Bronchial epithelial cell (primary cell): ENCODE data around the gene TFDP1. TPM values are rescaled to one million over a fixed set of nuclear protein-coding genes. Genes with fewer than 3 reads are reported as not detected.
A peak's percentile ranks its signal among the peaks of the same experiment; 100 is the strongest.

Experiments
- DNase-seq: peaks from one replicate; pipeline ENCODE4 v3.0.0-alpha.2; 2010; ENCODE audit warnings: low read depth
- FAIRE-seq: peaks from 2 replicates; lab custom pipeline; 2011; peaks lifted over from hg19 to GRCh38; lab: Jason Lieb, UNC
- H3K27me3 ChIP-seq: 2 replicates; pipeline ENCODE4 v1.5.1; 2011; ENCODE audit warnings: low read length; ENCODE audit not compliant: control insufficient read depth, insufficient read depth
- H3K36me3 ChIP-seq: 2 replicates; pipeline ENCODE4 v1.5.1; 2011; ENCODE audit warnings: low read length; ENCODE audit not compliant: control insufficient read depth, insufficient read depth
- H3K4me3 ChIP-seq: 2 replicates; pipeline ENCODE4 v1.5.1; 2011; ENCODE audit warnings: mild to moderate bottlenecking, low read depth, low read length, control low read depth
- CTCF ChIP-seq: IDR thresholded peaks from 2 replicates; pipeline ENCODE4 v1.5.1; 2011; ENCODE audit warnings: mild to moderate bottlenecking, moderate library complexity, low read length, control low read depth, inconsistent platforms; ENCODE audit not compliant: insufficient read depth, severe bottlenecking
- total RNA-seq: library from RNA; depleted of rRNA; stranded (reverse); fragments of >200 nt; gene quantifications from 2 replicates; pipeline ENCODE4 v1.2.1, GENCODE V29; 2014

The TFDP1 gene
- total RNA-seq, 1 donor from 2014 or later = 32.6 TPM

- DNase-seq = no peak
- no peak overlapping the region for H3K4me3 ChIP-seq
- peaks cover 40% of the 10 kb centered on the region for H3K36me3 ChIP-seq
- H3K27me3 ChIP-seq = no peaks in the 10 kb centered on the region
- FAIRE-seq = no peak
- no peak for TF ChIP-seq CTCF
Observed at GRCh38 chr13:113635048-113635420, 50.5 kb downstream of the TFDP1 start.

GRCh38 chr13:113635709-113636108 is 51.2 kb downstream of the TFDP1 start:
- no peak overlapping the region for H3K4me3 ChIP-seq
- FAIRE-seq = no peak
- peaks cover 43% of the 10 kb centered on the region for H3K36me3 ChIP-seq
- no peaks in the 10 kb centered on the region for H3K27me3 ChIP-seq
- no peak for TF ChIP-seq CTCF
- no peak for DNase-seq

GRCh38 chr13:113636266-113636963 is 51.9 kb downstream of the TFDP1 start:
- DNase-seq (no peak), FAIRE-seq (no peak)
- H3K4me3 ChIP-seq = no peak overlapping the region
- no peaks in the 10 kb centered on the region for H3K27me3 ChIP-seq
- TF ChIP-seq CTCF = no peak
- peaks cover 42% of the 10 kb centered on the region for H3K36me3 ChIP-seq

- no peak for DNase-seq
- Histone ChIP-seq H3K27me3 (no peaks in the 10 kb centered on the region), H3K36me3 (peaks cover 35% of the 10 kb centered on the region), H3K4me3 (no peak overlapping the region)
- peak; percentile 84 for FAIRE-seq
- TF ChIP-seq CTCF = no peak
Observed at GRCh38 chr13:113637262-113638160, 53.0 kb downstream of the TFDP1 start.

GRCh38 chr13:113638173-113638746 is 53.7 kb downstream of the TFDP1 start:
- no peaks in the 10 kb centered on the region for H3K27me3 ChIP-seq
- TF ChIP-seq CTCF = no peak
- H3K4me3 ChIP-seq = no peak overlapping the region
- DNase-seq = no peak
- peaks cover 32% of the 10 kb centered on the region for H3K36me3 ChIP-seq
- no peak for FAIRE-seq
